ENCODE results near the gene OR11L1.

Gene OR11L1, protein sequence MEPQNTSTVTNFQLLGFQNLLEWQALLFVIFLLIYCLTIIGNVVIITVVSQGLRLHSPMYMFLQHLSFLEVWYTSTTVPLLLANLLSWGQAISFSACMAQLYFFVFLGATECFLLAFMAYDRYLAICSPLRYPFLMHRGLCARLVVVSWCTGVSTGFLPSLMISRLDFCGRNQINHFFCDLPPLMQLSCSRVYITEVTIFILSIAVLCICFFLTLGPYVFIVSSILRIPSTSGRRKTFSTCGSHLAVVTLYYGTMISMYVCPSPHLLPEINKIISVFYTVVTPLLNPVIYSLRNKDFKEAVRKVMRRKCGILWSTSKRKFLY

GRCh38 chr1:247841796-247842195 lies at the start of gene OR11L1:
Gene OR11L1, minus strand, starts transcription at chr1:247841896. Its CDS starts 0 bp downstream, at chr1:247841896.
- no peak for DNase-seq

DNA sequence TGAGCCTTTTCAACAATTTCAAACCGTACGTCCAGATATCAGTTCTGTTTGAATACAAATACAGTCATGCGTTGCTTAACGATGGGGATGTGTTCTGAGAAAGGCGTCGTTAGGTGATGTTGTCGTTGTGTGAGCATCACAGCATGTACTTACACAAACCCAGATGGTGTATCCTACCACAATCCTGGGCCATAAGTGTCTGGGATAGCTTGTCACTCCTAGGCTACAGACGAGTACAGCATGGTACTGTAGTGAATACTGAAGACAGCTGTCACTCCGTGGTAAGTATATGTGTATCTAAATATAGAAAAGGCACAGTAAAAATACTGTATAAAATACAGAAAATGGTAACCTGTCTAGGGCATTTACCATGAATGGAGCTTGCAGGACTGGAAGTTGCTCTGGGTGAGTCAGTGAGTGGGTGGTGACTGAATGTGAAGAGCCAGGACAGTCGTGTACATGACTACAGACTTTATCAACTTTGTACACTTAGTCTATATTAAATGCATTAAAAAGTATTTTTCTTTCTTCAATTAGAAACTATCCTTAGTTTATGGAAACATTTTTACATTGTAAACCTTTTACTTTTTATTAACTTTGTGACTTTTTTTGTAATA lies 43.2 kb upstream of the OR11L1 start:
- DNase-seq, result peak; percentile 49

DNA sequence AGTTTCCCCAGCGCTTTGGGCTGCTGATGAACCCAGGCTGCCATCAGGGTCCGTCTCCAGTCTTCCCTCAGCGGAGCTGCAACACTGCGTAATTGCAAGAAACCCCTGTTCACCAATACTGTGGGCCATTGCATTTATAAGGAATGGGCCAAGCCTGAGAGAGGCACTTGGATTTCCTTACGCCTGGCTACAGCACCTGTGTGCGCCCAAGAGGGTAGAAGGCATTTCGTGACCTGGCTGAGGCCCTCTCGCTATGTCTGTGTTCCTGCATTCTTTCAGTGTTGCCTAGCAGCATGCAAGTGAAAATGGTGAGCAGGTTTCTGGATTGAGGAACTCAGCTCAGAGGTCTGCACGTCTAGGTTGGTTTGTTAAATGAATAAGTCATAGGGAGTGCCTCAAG lies 41.6 kb upstream of the OR11L1 start:
- DNase-seq, result no peak

DNA sequence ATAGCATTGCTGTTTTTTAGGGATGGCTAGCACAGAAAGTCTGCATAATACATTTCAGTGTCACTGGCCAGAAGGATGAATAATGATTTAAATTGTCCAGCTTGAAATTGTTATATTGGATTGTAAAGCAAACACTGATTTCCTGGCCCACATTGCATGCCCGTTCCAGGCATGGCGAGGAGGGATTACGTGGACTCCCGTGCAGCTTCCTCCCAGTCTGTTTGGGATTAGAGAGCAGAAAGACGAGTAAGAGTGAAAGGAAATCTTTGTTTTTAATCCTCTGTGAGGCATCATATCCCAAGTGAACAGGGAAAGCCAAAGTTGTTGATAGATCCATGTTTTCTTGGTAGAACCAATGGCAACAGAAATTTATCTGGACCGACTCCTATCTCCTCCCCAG lies 23.7 kb upstream of the OR11L1 start:
- DNase-seq, result no peak

DNA sequence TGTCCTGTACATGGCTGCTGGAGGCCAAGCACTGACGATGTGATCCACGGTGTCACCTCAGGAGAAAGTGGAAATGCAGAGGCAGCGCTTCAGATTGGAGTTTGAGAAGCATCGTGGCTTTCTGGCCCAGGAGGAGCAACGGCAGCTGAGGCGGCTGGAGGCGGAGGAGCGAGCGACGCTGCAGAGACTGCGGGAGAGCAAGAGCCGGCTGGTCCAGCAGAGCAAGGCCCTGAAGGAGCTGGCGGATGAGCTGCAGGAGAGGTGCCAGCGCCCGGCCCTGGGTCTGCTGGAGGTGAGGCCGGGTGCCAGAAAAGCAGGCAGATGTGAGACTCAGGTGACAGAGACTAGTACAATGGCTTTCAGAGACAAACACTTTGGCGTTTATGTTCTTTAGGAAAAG lies 22.9 kb upstream of the OR11L1 start:
- DNase-seq, result no peak

DNA sequence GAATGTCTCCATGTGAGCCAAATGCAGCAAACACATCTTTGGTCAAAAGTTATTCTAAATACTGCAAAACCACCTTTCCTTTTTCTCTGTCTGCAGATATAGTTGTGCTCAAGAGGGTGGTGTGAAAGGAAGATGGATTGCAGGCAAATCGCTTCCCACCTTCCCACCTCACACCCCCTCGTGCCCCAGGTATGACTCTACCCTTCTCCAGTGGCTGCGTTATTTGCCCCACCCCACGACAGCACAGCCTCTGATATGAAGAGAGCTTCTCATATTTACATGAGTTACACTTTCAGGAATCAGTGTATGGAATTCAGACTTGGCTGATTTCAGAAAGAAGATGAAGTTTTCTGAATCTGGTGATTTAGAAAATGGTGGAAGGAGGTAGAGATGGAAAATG lies 21.1 kb upstream of the OR11L1 start:
- no peak for DNase-seq

GRCh38 chr1:247857985-247858619 lies 16.4 kb upstream of the OR11L1 start:
- peak; percentile 36 for DNase-seq

DNA sequence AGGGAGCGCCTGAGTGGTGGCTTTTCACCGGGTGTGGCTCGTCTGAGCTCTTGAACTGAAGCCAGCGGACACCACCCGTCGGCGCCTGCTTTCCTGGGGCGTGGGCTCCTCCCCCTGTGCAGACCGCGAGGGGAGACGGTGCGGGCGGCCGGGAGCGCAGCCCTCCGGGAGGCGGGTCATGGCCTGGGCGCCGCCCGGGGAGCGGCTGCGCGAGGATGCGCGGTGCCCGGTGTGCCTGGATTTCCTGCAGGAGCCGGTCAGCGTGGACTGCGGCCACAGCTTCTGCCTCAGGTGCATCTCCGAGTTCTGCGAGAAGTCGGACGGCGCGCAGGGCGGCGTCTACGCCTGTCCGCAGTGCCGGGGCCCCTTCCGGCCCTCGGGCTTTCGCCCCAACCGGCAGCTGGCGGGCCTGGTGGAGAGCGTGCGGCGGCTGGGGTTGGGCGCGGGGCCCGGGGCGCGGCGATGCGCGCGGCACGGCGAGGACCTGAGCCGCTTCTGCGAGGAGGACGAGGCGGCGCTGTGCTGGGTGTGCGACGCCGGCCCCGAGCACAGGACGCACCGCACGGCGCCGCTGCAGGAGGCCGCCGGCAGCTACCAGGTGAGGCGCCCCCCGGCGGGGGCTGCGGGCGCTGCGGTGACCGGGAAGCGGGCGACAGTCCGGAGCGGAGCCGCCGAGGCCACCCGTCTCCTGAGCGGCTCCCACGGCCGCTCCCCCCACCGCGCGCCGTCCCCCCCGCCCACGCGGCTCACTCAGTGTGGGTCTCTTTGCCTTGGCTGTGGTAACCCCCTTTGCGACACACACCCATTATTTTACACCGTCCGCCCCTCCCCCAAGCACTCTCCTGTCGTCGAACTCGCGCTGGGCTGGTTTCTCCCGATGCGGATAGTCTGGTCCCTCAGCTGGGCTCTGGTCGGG lies 15.6 kb upstream of the OR11L1 start, which contains the start of gene TRIM58:
TRIM58 (plus strand) TSS at position 119 of the 916 bp plus-strand sequence; CDS start at position 179, 60 bp downstream.
- DNase-seq, result peak; percentile 97

GRCh38 chr1:247855911-247856310 lies 14.2 kb upstream of the OR11L1 start:
- no peak for DNase-seq

- DNase-seq, result peak; percentile 97
Measured at GRCh38 chr1:247854899-247855545, 13.3 kb upstream of the OR11L1 start.

- DNase-seq, result no peak
Measured at GRCh38 chr1:247849616-247850015, 7.9 kb upstream of the OR11L1 start.

DNA sequence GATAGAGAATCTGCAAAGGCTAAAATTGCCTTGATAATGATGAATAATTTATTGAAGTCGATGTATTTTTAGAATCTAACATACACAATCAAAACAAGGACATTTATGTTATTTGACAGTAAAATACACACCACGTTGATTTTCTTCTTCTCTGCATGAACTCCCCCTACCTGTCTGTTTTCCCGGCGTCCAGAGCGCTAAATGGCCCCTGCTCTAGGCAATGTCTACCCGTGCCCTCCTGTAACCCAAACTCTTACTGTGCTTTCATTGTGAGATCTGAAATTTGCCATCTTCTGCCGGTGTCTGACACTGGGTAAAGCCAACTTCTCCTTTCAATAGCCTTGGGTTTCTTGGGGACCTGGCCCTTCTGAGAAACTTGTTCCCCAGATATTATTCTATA lies 6.7 kb upstream of the OR11L1 start:
- DNase-seq, result no peak

DNA sequence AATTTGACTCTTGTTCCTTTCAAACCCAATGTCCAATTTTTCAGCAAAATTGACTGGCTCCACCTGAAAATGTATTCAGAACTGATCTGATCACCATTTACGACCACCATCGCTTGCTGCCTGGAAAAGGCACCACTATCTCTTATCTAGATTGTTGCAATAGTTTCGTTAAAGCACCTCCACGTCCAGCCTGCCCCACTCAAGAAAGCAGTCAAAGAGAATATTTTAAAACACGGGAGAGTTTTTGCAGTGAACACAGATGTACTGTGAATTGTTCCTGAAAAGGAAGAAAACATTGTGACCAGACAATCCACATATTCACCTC lies 4.0 kb upstream of the OR11L1 start:
- DNase-seq, result no peak

- DNase-seq, result no peak
Measured at GRCh38 chr1:247845011-247845692, 3.5 kb upstream of the OR11L1 start.

DNA sequence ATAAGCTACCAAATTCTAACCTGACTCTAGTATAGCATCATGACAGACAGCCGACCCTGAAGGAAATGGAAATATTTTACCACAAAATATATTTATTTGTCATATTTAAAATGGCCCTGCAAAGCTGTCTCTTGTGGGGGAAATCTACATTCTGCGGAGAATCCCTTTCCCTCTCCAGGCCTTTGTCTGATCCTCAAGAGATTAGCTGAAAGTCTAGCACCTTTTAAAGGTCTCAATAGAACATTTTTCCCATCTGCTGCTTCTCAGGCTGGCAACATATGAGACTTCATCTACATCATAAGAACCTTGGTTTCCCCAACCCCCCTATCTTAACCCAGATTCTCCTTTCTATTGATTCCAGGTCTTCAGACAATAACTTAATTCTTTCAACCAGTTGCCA lies 1.7 kb upstream of the OR11L1 start:
- DNase-seq, result no peak

DNA sequence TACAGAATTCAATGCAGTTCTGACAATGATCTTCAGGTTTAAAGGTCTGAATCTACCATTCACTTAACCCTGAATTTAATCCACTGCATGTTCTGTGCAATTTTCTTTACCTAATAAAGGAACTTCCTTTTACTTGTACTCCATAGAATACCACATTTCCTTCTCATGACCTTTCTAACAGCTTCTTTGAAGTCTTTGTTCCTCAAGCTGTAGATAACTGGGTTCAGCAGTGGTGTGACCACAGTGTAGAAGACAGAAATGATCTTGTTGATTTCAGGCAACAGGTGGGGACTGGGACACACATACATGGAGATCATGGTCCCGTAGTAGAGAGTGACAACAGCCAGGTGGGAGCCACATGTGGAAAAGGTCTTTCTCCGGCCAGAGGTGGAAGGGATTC lies 878 bp downstream of the OR11L1 start:
- no peak for DNase-seq

DNA sequence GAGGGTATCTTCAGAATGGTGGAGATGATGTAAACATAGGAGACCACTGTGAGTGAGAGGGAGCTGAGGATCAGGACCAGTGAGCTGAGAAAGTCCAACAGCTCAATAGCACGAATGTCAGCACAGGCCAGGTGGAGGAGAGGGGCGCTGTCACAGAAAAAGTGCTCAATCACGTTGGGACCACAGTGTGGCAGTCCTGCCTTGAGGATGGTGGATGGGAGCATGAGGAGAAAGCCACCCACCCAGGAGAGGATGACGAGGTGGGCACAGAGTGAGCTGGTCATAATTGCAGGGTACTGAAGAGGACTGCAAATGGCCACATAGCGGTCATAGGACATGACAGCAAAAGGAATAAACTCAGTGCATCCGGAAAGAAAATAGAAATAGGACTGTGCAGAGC lies 8.1 kb downstream of the OR11L1 start:
- peak; percentile 20 for DNase-seq

DNA sequence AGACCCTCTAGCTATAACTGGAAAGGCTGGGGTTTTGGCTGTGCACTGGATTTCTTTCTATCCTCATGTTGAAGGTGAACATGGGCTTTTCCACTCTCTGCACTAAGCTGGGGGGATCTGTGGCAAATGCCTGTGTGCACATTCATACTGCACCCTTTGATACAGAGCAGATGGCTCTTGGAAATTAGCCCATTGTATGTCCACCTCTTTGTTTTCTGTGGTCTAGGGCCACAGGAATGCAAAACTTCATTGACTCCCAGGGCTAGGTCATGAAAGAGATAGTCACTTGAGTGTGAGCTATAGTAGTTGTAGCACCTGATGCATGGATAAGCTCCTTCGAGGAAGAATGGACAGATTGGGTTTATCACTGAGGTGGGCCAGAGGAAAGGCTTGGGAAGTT lies 12.0 kb downstream of the OR11L1 start:
- DNase-seq, result no peak

- DNase-seq, result no peak
Measured at GRCh38 chr1:247825362-247825761, 16.3 kb downstream of the OR11L1 start.

- DNase-seq, result no peak
Measured at GRCh38 chr1:247824023-247824422, 17.7 kb downstream of the OR11L1 start, which contains the start of gene OR14A16. Gene OR14A16, minus strand, starts transcription at chr1:247824119. Its CDS starts 8,390 bp downstream, at chr1:247815729.

DNA sequence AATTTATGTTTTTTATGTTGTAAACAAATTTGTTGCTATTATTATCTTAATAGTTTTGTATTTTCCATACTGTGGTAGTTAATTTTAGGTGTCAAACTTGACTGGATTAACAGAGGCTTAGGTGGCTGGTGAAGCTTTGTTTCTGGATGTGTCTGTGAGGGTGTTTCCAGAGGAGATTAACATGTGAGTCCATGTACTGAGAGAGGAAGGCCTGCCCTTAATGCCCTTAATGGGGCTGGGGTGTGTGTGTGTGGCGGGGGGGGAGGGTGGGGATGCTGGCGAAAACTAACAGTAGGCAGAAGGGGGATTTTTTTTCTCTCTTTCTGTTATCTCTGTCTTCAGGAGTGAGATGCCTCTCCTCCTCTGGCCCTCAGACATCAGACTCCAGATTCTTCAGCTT lies 19.6 kb downstream of the OR11L1 start:
- no peak for DNase-seq

DNA sequence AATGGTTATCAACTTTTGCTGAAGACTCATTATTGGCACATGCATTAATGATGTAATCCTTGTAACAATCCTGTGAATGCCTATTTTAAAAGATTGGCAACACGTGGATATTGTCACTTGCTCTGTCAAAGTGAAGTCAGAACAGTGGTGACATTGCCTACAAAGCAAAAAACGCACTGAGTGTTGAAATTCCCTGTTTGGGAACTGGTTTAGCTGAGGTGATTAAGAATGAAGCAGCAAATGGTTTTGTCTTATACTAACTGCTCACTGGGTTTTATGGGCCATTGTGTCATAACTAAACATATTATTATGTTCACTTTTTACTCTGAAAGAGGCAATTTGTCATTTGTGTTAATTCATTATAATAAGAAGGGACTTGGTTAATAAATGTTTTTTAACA lies 29.1 kb downstream of the OR11L1 start:
- DNase-seq, result no peak

All from hematopoietic multipotent progenitor cell treated with erythropoietin and hydrocortisone succinate and interleukin-3 and kit ligand, for 8 days (in vitro differentiated cells).